Loucy (cell line): ENCODE results near the gene KIF17.

Experiments
- H2AFZ ChIP-seq: fragments of 200-600 bp; sonication (generic); 2 replicates; pipeline ENCODE4 v1.6.0; 2016; ENCODE audit warnings: antibody characterized with exemption, mild to moderate bottlenecking, low read length, moderate library complexity
- H3F3A ChIP-seq: fragments of 200-600 bp; 2 replicates; pipeline ENCODE4 v1.6.0; 2016; ENCODE audit warnings: antibody characterized with exemption, low read depth, mild to moderate bottlenecking
- H3K27me3 ChIP-seq: fragments of 200-600 bp; sonication (generic); 2 replicates; pipeline ENCODE4 v1.6.1; 2014; ENCODE audit warnings: low read length, mild to moderate bottlenecking; ENCODE audit not compliant: insufficient read depth, poor library complexity, severe bottlenecking
- H3K36me3 ChIP-seq: fragments of 200-600 bp; sonication (generic); 2 replicates; pipeline ENCODE4 v1.6.1; 2016; ENCODE audit warnings: low read length; ENCODE audit not compliant: insufficient read depth
- H3K4me1 ChIP-seq: fragments of 200-600 bp; sonication (generic); 2 replicates; pipeline ENCODE4 v1.5.1; 2014; ENCODE audit warnings: low read length, mild to moderate bottlenecking; ENCODE audit not compliant: insufficient read depth, poor library complexity, severe bottlenecking
- H3K4me2 ChIP-seq: fragments of 200-600 bp; sonication (generic); 2 replicates; pipeline ENCODE4 v1.6.0; 2014; ENCODE audit warnings: antibody characterized with exemption, low read length, low read depth, mild to moderate bottlenecking; ENCODE audit not compliant: poor library complexity, severe bottlenecking
- H3K4me3 ChIP-seq: fragments of 200-600 bp; sonication (generic); 2 replicates; pipeline ENCODE4 v1.5.1; 2014; ENCODE audit warnings: low read length, mild to moderate bottlenecking, mixed read lengths; ENCODE audit not compliant: poor library complexity, severe bottlenecking
- H3K79me2 ChIP-seq: fragments of 200-600 bp; sonication (generic); 2 replicates; pipeline ENCODE4 v1.6.1; 2014; ENCODE audit warnings: low read length; ENCODE audit not compliant: insufficient read depth
- H3K9ac ChIP-seq: fragments of 200-600 bp; sonication (generic); 2 replicates; pipeline ENCODE4 v1.6.0; 2014; ENCODE audit warnings: mild to moderate bottlenecking, low read depth, low read length, moderate library complexity; ENCODE audit not compliant: poor library complexity, severe bottlenecking
- H3K9me2 ChIP-seq: fragments of 200-600 bp; sonication (generic); replicated peaks from 2 replicates; pipeline ENCODE4 v1.6.1; 2016; ENCODE audit warnings: low read depth, low read length, mixed read lengths
- H3K9me3 ChIP-seq: fragments of 200-600 bp; sonication (generic); 2 replicates; pipeline ENCODE4 v1.6.1; 2014; ENCODE audit warnings: mild to moderate bottlenecking, antibody characterized with exemption, low read length, low read depth; ENCODE audit not compliant: insufficient read depth
- H4K20me1 ChIP-seq: fragments of 200-600 bp; sonication (generic); 2 replicates; pipeline ENCODE4 v1.6.0; 2014; ENCODE audit warnings: antibody characterized with exemption, low read length, mild to moderate bottlenecking; ENCODE audit not compliant: insufficient read depth, poor library complexity, severe bottlenecking
- EZH2phosphoT487 ChIP-seq: fragments of 200-600 bp; IDR thresholded peaks from 2 replicates; pipeline ENCODE4 v1.6.1; 2018; ENCODE audit warnings: antibody characterized with exemption, mild to moderate bottlenecking, moderate library complexity, borderline replicate concordance
- TF ChIP-seq, protein P1 (sequence below): fragments of 200-600 bp; sonication (generic); conservative IDR thresholded peaks from 2 replicates; pipeline ENCODE4 v1.5.1; 2014; ENCODE audit warnings: mild to moderate bottlenecking, antibody characterized with exemption, low read length

Gene KIF17

DNA sequence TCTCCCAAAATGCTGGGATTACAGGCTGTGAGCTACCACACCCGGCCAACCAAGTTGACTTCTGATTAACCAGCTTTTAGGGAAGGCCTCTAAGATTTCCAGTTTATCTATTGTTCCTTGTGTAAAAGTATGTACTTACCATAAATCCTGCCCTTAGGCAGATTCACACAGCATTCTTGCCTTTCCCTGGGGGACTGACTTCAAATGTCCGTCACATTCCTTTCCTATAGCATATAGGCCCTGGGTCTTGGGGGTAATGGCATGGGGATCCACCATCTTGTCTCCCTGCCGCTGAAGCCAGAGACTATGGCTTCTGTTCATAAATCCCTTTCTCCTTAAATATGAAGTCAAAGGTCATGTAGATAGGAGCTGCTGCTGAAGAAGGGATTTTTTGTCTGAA, 85.4 kb downstream of the KIF17 start:
- Histone ChIP-seq H3K9me3 (0 out of 2 replicates have a peak, but pooled peaks cover 3% of the 10 kb centered on the region), H3F3A (no peaks in the 10 kb centered on the region), H3K4me2 (no peak overlapping the region), H3K9ac (no peak overlapping the region), H3K79me2 (no peaks in the 10 kb centered on the region), H3K9me2 (no peaks in the 10 kb centered on the region), H3K27me3 (no peaks in the 10 kb centered on the region), H3K4me1 (no peaks in the 10 kb centered on the region), H2AFZ (peak overlapping the region; percentile 52; the same call in 1 of the 2 replicates), H3K4me3 (no peak overlapping the region), H4K20me1 (no peaks in the 10 kb centered on the region), H3K36me3 (no peaks in the 10 kb centered on the region)
- TF ChIP-seq, protein P1, sequence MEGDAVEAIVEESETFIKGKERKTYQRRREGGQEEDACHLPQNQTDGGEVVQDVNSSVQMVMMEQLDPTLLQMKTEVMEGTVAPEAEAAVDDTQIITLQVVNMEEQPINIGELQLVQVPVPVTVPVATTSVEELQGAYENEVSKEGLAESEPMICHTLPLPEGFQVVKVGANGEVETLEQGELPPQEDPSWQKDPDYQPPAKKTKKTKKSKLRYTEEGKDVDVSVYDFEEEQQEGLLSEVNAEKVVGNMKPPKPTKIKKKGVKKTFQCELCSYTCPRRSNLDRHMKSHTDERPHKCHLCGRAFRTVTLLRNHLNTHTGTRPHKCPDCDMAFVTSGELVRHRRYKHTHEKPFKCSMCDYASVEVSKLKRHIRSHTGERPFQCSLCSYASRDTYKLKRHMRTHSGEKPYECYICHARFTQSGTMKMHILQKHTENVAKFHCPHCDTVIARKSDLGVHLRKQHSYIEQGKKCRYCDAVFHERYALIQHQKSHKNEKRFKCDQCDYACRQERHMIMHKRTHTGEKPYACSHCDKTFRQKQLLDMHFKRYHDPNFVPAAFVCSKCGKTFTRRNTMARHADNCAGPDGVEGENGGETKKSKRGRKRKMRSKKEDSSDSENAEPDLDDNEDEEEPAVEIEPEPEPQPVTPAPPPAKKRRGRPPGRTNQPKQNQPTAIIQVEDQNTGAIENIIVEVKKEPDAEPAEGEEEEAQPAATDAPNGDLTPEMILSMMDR: no peak
- TF ChIP-seq EZH2phosphoT487: no peak

DNA sequence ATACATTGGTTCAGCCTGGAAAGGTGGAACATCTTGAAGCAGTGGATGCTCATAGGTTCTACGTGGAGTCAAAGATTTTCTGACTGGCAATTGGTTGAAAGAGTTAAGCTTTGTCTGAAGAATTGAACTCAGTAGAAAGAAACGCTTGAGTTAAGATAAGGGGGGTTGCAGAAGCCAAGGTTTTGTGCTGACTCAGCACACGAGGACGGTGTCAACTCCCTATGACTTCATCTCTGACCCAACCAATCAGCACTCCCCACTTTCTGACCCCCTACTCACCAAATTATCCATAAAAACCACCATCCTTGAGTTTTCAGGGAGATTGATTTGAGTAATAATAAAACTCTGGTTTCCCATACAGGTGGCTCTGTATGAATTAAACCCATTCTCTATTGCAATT, 87.1 kb downstream of the KIF17 start:
- Histone ChIP-seq H3K79me2 (no peaks in the 10 kb centered on the region), H3K9ac (no peak overlapping the region), H2AFZ (no peak overlapping the region), H3K9me3 (0 out of 2 replicates have a peak, but pooled peaks cover 3% of the 10 kb centered on the region), H3K36me3 (no peaks in the 10 kb centered on the region), H3K4me1 (no peaks in the 10 kb centered on the region), H3K4me3 (no peak overlapping the region), H4K20me1 (no peaks in the 10 kb centered on the region), H3K9me2 (no peaks in the 10 kb centered on the region), H3K4me2 (no peak overlapping the region), H3K27me3 (no peaks in the 10 kb centered on the region), H3F3A (no peaks in the 10 kb centered on the region)
- TF ChIP-seq, protein P1: no peak
- no peak for TF ChIP-seq EZH2phosphoT487

DNA sequence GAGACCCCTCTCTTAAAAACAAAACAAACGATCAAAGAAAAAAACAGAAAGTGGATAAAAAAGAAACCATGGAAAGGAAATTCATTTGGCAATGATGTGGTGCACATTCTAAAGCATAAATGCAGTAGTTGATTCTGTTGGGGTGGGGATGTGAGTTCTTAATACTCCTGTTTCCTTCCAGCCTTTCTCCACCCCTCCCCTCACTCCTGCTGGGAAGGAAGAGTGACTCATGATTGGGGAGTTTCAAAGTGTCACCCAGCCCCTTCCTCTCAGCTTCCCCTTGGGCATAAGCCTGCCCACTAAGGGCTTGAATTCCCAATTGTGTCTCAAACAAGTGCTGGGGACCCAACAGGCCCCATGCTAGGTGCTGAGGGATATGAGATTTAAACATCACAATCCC, 91.3 kb downstream of the KIF17 start:
- TF ChIP-seq EZH2phosphoT487: no peak
- TF ChIP-seq, protein P1: no peak
- Histone ChIP-seq H3K79me2 (no peaks in the 10 kb centered on the region), H3K9me2 (no peaks in the 10 kb centered on the region), H3F3A (no peaks in the 10 kb centered on the region), H3K9me3 (0 out of 2 replicates have a peak, but pooled peaks cover 3% of the 10 kb centered on the region), H2AFZ (no peak overlapping the region), H3K4me1 (no peaks in the 10 kb centered on the region), H3K4me2 (no peak overlapping the region), H3K4me3 (no peak overlapping the region), H3K9ac (no peak overlapping the region), H4K20me1 (no peaks in the 10 kb centered on the region), H3K36me3 (no peaks in the 10 kb centered on the region), H3K27me3 (no peaks in the 10 kb centered on the region)
